RPMI7951 (cell line): ENCODE results near the gene DCST1. TPM values are rescaled to one million over a fixed set of nuclear protein-coding genes. Genes with fewer than 3 reads are reported as not detected.

Experiments used
- DNase-seq: peaks from one replicate; pipeline ENCODE4 v3.0.0-alpha.2; 2012; ENCODE audit warnings: low read depth
- total RNA-seq: library from RNA; depleted of rRNA; stranded (reverse); fragments of >200 nt; shearing (Covaris generic); gene quantifications from 2 replicates; pipeline ENCODE4 v1.2.3, GENCODE V29; 2014

DCST1 gene
- total RNA-seq, 1 experiment from 2014 or later, result not detected

- DNase-seq, result no peak
Measured at GRCh38 chr1:155075535-155075934, 41.9 kb downstream of the DCST1 start.

- DNase-seq, result no peak
Measured at GRCh38 chr1:155076371-155076770, 42.7 kb downstream of the DCST1 start.

GRCh38 chr1:155077346-155077745 lies 43.7 kb downstream of the DCST1 start:
- DNase-seq, result no peak

GRCh38 chr1:155077758-155078445 lies 44.3 kb downstream of the DCST1 start:
- DNase-seq, result no peak

GRCh38 chr1:155078469-155079209 lies 45.0 kb downstream of the DCST1 start, which contains the start of gene EFNA3:
EFNA3 (plus strand) TSS chr1:155078837; CDS start chr1:155078942, 105 bp downstream.
- peak; percentile 50 for DNase-seq

GRCh38 chr1:155079210-155079486 lies 45.5 kb downstream of the DCST1 start:
- DNase-seq, result no peak

GRCh38 chr1:155079487-155080311 lies 46.1 kb downstream of the DCST1 start:
- no peak for DNase-seq

- no peak for DNase-seq
Measured at GRCh38 chr1:155080312-155081228, 46.9 kb downstream of the DCST1 start.

GRCh38 chr1:155081472-155082300 lies 48.1 kb downstream of the DCST1 start:
- no peak for DNase-seq

- no peak for DNase-seq
Measured at GRCh38 chr1:155082301-155083051, 48.9 kb downstream of the DCST1 start.

GRCh38 chr1:155083052-155083541 lies 49.5 kb downstream of the DCST1 start:
- DNase-seq, result no peak

- DNase-seq, result peak; percentile 24
Measured at GRCh38 chr1:155083865-155084721, 50.5 kb downstream of the DCST1 start.

- DNase-seq, result peak; percentile 85
Measured at GRCh38 chr1:155084722-155085503, 51.3 kb downstream of the DCST1 start.

GRCh38 chr1:155085504-155086127 lies 52.0 kb downstream of the DCST1 start:
- DNase-seq, result peak; percentile 37

- DNase-seq, result peak; percentile 38
Measured at GRCh38 chr1:155086128-155086741, 52.6 kb downstream of the DCST1 start.

- no peak for DNase-seq
Measured at GRCh38 chr1:155086856-155087535, 53.4 kb downstream of the DCST1 start.
